ENCODE measurements around the gene RBM47. TPM values are rescaled to one million over a fixed set of nuclear protein-coding genes. Genes with fewer than 3 reads are reported as not detected.

Gene RBM47
- total RNA-seq, 1 donor from 2014 or later = 0.37 TPM

GRCh38 chr4:40427128-40427527 lies 202.5 kb downstream of the RBM47 start:
- DNase-seq (ENCODE audit: low read depth, low spot score) = no peak
- Mint-ChIP-seq H3K27me3 (ENCODE audit: low read depth) (no peaks in the 10 kb centered on the region), H3K4me3 (no peak overlapping the region), H3K36me3 (ENCODE audit: low read depth) (no peaks in the 10 kb centered on the region), H3K27ac (ENCODE audit: unreplicated experiment) (no peak overlapping the region), H3K9me3 (no peaks in the 10 kb centered on the region), H3K4me1 (no peaks in the 10 kb centered on the region)
- TF ChIP-seq, protein P1, sequence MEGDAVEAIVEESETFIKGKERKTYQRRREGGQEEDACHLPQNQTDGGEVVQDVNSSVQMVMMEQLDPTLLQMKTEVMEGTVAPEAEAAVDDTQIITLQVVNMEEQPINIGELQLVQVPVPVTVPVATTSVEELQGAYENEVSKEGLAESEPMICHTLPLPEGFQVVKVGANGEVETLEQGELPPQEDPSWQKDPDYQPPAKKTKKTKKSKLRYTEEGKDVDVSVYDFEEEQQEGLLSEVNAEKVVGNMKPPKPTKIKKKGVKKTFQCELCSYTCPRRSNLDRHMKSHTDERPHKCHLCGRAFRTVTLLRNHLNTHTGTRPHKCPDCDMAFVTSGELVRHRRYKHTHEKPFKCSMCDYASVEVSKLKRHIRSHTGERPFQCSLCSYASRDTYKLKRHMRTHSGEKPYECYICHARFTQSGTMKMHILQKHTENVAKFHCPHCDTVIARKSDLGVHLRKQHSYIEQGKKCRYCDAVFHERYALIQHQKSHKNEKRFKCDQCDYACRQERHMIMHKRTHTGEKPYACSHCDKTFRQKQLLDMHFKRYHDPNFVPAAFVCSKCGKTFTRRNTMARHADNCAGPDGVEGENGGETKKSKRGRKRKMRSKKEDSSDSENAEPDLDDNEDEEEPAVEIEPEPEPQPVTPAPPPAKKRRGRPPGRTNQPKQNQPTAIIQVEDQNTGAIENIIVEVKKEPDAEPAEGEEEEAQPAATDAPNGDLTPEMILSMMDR (conservative IDR thresholded peaks at IDR 0.05) = no peak

DNA sequence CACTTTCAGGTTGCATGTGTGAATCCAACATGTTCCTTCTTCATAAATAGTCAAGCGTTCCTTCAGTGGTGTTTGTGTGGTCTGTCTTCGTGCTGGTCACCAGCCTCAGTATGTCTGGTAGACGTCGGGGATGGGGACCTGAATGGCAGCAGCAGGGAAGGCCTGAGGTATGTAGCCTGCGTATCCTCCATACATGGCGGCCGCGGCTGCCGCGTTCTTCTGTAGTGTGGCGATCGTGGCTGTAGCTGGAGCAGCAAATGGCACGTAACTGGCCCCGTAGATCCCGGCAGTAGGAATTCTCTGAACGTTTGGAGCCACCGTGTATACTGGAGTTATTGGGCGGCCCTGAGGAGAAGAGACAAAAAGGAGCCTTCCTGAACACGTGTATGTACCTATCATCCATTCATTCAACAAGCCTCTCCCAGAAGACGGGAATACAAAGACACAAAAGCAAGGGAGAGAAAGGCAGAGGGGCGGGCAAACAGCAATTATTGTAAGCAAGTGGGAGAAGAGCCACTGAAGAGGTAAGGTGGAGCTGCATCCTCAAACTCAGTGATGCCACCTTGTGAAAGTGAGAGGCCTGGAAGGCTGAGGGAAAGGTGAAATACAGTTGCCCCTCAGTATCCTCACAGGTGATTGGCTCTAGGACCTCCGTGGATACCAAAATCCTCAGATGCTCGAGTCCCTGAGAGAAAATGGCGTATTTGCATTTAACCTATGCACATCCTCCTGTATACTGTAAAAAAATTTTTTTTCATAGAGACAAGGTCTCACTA lies 203.7 kb downstream of the RBM47 start:
- DNase-seq (ENCODE audit: low read depth, low spot score) = no peak
- H3K27me3 Mint-ChIP-seq (ENCODE audit: low read depth) = no peaks in the 10 kb centered on the region
- no peak overlapping the region for H3K27ac Mint-ChIP-seq (ENCODE audit: unreplicated experiment)
- no peaks in the 10 kb centered on the region for H3K36me3 Mint-ChIP-seq (ENCODE audit: low read depth)
- TF ChIP-seq, protein P1 (conservative IDR thresholded peaks at IDR 0.05) = no peak
- no peaks in the 10 kb centered on the region for H3K9me3 Mint-ChIP-seq
- H3K4me3 Mint-ChIP-seq = no peak overlapping the region
- H3K4me1 Mint-ChIP-seq = no peaks in the 10 kb centered on the region

GRCh38 chr4:40423735-40424134 lies 205.9 kb downstream of the RBM47 start:
- peaks cover 3% of the 10 kb centered on the region for H3K36me3 Mint-ChIP-seq (ENCODE audit: low read depth)
- TF ChIP-seq, protein P1 (conservative IDR thresholded peaks at IDR 0.05) = no peak
- peaks cover 6% of the 10 kb centered on the region for H3K9me3 Mint-ChIP-seq
- no peaks in the 10 kb centered on the region for H3K4me1 Mint-ChIP-seq
- no peak overlapping the region for H3K4me3 Mint-ChIP-seq
- H3K27ac Mint-ChIP-seq (ENCODE audit: unreplicated experiment) = no peak overlapping the region
- H3K27me3 Mint-ChIP-seq (ENCODE audit: low read depth) = no peaks in the 10 kb centered on the region
- DNase-seq (ENCODE audit: low read depth, low spot score) = no peak

GRCh38 chr4:40421839-40422708 lies 207.6 kb downstream of the RBM47 start:
- Mint-ChIP-seq H3K36me3 (ENCODE audit: low read depth) (peaks cover 3% of the 10 kb centered on the region), H3K9me3 (peaks cover 14% of the 10 kb centered on the region), H3K4me1 (no peaks in the 10 kb centered on the region), H3K27me3 (ENCODE audit: low read depth) (no peaks in the 10 kb centered on the region), H3K4me3 (no peak overlapping the region), H3K27ac (ENCODE audit: unreplicated experiment) (no peak overlapping the region)
- DNase-seq (ENCODE audit: low read depth, low spot score) = no peak
- TF ChIP-seq, protein P1 (conservative IDR thresholded peaks at IDR 0.05) = no peak

GRCh38 chr4:40419231-40419912 lies 210.3 kb downstream of the RBM47 start:
- Mint-ChIP-seq H3K4me1 (no peaks in the 10 kb centered on the region), H3K4me3 (no peak overlapping the region), H3K36me3 (ENCODE audit: low read depth) (peaks cover 3% of the 10 kb centered on the region), H3K27ac (ENCODE audit: unreplicated experiment) (no peak overlapping the region), H3K9me3 (peaks cover 14% of the 10 kb centered on the region), H3K27me3 (ENCODE audit: low read depth) (no peaks in the 10 kb centered on the region)
- TF ChIP-seq, protein P1 (conservative IDR thresholded peaks at IDR 0.05) = no peak
- DNase-seq (ENCODE audit: low read depth, low spot score) = no peak
